Endometrium (tissue), 2 donors: ENCODE results near the gene MEP1A.
"Not testable (repeated sequence)": the region's sequence is repeated elsewhere in the genome, so short reads cannot be mapped to it uniquely, and the experiment has no call there.

Experiments
- FAIRE-seq: peaks from 2 replicates; lab custom pipeline; 2012; peaks lifted over from hg19 to GRCh38; lab: Jason Lieb, UNC
- donor health status: control.
- donor health status: control.

The MEP1A gene, protein sequence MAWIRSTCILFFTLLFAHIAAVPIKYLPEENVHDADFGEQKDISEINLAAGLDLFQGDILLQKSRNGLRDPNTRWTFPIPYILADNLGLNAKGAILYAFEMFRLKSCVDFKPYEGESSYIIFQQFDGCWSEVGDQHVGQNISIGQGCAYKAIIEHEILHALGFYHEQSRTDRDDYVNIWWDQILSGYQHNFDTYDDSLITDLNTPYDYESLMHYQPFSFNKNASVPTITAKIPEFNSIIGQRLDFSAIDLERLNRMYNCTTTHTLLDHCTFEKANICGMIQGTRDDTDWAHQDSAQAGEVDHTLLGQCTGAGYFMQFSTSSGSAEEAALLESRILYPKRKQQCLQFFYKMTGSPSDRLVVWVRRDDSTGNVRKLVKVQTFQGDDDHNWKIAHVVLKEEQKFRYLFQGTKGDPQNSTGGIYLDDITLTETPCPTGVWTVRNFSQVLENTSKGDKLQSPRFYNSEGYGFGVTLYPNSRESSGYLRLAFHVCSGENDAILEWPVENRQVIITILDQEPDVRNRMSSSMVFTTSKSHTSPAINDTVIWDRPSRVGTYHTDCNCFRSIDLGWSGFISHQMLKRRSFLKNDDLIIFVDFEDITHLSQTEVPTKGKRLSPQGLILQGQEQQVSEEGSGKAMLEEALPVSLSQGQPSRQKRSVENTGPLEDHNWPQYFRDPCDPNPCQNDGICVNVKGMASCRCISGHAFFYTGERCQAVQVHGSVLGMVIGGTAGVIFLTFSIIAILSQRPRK

GRCh38 chr6:46793138-46793537, at the start of gene MEP1A:
Gene MEP1A, plus strand, starts transcription at chr6:46793389. Its CDS starts 10 bp downstream, at chr6:46793399.
- no peak for FAIRE-seq

DNA sequence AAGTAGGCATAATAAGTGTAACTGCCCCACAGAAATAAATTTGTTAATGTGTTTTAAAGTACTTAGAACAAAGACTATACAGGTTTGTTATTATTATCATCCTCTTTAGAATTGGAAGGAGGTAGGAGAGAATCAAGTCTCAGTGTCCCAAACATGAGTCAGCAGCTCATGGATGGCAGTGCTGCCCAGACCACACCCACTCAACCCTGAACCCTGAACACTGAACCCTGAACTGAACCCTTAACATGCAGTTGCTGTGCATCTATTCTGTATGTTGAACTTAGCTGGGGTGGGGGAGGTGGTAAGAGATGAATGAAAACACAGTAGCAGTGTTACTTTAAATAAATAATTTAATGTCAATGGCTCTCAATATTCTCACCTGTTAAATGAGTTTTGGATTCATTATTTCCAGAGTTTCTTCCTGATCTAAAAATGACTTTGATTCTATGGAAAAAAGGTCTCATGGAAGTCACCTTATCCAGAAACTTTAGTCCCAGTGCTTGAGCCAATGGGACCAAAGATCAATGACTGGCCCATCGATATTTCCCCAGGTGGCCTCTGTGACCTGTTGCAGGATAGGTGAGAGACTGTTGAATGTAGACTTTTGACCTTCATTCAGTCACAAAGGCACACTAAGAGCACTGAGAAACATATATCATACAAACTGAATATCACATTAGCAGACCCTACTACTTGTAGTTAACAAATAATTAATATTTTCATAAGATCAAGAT, 49.6 kb upstream of the MEP1A start:
- FAIRE-seq = no peak

DNA sequence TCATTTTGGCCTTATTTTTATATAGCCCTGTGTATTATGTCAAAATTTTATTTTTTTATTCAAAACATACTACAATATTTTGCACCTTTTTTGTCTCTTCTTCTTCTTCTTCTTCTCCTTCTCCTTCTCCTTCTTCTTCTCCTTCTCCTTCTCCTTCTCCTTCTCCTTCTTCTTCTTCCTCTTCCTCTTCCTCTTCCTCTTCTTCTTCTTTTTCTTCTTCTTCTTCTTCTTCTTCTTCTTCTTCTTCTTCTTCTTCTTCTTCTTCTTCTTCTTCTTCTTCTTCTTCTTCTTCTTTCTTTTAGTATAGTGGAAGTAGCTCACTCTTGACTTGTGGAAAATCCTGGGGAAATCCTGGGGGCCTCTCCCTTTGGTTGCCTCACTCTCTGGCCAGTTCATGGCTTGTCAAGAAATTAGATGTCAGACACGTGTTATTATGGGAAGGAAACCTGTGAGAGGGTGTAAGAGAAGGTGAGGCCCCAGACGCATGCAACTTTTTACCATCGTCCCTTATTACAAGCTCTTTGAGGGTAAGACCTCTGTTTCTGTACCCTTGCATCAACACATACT, 48.9 kb upstream of the MEP1A start:
- FAIRE-seq = not testable (repeated sequence)

DNA sequence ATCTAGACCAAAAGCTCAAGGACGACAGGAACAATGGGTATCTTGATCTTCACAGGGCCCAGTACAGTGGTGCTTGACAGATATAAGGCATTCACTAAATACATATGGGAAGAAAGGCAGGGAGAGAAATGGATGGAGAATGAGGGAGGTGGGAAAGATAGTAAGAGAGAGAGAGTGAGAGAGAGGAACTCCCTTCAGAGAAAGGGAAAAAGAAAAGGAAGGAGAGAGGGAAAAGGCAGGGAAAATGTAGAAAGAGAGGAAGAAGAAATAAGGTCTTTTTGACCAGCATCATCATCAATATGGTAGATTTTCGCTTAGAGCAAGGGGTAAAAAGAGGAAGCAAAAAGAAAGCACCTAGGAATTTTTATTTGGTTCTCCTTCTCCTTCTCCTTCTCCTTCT, 47.2 kb upstream of the MEP1A start:
- FAIRE-seq = no peak

GRCh38 chr6:46746696-46747095, 46.5 kb upstream of the MEP1A start, which contains the start of gene ANKRD66:
Gene ANKRD66, plus strand, starts transcription at chr6:46746933. Its CDS starts 5,016 bp downstream, at chr6:46751949.
- no peak for FAIRE-seq

DNA sequence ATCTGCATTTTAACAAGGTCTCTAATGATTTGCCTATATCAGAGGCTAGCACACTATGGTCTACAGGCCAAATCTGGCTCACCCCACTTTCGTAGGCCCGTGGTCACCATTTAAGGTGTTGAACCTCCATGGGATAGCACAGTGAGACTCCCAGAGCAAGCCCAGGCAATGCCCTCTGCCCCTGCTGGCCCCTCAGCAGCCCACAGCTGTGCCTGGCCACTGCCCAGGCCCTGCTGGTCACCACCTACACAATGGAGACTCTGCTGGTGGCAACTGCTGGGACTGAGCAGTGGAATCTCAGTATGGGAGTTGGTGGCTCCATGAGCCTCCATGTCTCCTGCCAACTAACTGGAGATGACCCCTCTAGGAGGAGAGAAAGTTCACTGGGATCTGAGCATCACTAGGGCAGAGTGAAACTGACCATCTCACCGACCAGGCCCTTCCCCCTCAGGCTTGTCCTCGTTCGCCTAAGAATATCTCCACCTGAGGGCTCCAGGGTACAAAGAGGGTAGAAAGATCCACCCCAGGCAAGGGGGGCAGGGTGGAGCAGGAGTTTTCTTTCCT, 44.2 kb upstream of the MEP1A start:
- no peak for FAIRE-seq

DNA sequence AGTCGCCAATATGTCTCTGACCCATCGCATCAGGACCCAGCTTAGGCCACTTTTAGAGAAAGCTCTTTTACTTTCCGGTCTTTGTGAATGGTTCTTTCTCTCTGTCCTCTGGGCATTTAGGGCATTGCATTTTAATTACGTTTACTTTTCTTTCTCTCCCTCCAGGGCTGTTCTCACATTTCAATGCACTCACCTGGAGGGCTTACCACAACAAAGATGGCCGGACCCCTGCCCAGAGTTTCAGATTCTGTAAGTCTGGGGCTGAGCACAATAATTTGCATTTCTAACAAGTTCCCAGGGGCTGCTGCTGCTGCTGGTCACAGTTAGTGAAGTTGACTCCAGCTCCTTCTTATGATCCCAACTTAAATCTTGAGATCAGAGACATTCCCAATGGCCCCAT, 43.5 kb upstream of the MEP1A start:
- no peak for FAIRE-seq

DNA sequence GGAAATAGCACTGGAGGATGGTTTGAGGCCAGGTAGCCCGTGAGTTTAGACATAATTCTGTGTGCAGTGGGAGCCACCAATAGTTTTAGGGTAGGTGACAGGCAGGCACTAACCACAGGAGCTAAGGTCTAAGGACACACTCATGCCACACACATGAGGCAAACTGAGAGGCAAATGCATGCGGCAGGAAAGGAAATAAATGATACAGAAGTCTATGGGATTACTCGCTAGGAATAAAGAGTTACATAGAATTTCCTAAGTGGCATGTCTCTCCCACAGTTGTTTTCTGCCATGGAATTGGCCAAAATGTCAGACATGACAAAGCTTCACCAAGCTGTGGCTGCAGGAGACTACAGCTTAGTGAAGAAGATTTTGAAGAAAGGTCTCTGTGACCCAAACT, 41.5 kb upstream of the MEP1A start:
- FAIRE-seq = no peak

DNA sequence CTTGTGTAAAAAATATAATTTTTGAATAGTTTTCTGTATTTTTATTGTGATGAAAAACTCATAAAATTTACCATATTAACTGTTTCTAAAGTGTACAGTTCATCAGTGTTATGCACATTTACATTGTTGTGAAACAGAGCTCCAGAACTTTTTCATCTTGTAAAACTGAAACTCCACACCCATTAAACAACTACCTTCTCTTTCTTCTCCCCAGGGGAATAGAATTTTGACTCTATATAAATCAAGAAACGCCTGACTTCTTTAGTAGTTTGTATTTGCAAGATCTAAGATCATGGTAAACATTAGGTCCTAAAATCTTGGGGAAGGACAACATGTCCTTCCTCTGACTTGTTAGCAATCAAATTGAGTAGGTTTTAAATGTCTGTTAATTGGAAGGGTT, 37.3 kb upstream of the MEP1A start:
- FAIRE-seq = peak; percentile 59

GRCh38 chr6:46756469-46757213, 36.5 kb upstream of the MEP1A start:
- FAIRE-seq = peak; percentile 50

GRCh38 chr6:46757214-46757596, 36.0 kb upstream of the MEP1A start:
- no peak for FAIRE-seq

DNA sequence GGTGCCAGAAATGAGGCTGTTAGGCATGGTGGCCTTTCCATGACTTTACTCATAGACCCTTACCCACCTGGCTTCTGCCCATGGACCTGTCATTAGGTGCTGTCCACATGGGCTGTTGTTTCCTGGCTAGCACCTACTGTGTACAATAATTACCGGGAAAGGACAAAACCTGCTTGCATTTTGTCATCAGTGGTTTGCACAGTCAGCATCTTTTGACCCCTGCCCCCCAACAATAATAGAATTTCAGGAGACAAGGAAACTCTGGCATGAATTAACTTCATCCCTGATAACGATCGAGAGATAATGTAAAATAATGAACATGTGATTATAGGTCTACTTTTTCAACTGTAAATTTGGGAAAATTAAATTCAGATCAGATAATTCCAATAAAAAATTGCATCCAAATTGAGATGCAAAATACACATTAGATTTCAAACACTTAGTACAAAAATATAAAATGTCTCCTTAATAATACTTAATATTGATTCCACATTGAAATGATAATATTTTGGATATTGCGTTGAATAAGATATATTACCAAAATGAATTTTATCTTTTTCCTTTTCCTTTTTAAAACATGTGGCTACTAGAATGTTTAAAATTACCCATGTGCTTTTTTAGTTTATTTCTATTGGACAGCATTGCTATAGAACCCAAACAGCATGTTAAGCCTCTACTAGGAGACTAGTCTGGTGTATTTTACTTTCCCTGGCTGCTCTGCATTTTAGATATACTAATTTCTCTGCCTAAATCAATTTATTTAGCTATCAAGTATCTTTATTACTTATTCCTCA, 34.0 kb upstream of the MEP1A start:
- FAIRE-seq = peak; percentile 66

GRCh38 chr6:46760925-46761324, 32.3 kb upstream of the MEP1A start:
- no peak for FAIRE-seq

- FAIRE-seq = no peak
Observed at GRCh38 chr6:46763466-46763865, 29.7 kb upstream of the MEP1A start.

- FAIRE-seq = not testable (repeated sequence)
Observed at GRCh38 chr6:46764280-46764679, 28.9 kb upstream of the MEP1A start.

DNA sequence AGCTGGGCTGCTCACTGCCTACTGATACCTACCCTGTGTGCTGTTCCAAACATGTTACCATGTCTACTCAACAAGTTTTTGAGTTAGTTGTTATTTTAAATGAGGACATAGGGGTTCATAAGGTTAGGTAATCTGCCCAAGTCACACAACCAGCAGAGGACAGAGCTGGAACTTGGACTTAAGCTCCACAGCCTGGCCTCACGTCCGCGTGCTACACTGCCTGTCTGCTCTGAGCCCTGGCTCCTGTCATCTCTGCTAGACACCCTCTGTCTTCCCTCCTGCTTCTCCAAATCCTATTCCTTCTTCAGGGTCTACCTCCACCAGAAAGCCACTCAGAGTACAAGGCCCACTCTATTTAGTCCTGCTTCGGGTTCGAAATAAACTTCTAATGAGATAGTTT, 28.2 kb upstream of the MEP1A start:
- no peak for FAIRE-seq

DNA sequence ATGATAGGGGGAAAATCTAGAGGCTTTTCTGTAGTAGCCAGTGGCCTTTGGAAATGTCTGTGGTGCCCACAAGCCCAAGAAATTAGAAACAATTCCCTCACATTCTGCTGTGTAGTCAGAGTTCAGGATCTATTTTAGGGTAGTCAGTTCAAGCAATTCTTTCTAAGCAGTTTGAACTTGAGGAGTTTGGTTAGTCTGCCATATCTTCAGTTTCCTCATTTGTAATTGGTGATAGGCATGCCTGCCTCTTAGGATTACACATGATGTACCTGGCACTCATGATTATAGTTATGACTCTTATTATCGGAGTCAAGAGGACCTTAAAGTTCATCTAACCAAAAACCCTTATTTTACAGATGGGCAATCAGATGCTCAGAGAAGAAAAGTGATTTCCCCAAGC, 21.2 kb upstream of the MEP1A start:
- FAIRE-seq = no peak

GRCh38 chr6:46772762-46773161, 20.4 kb upstream of the MEP1A start:
- FAIRE-seq = no peak

DNA sequence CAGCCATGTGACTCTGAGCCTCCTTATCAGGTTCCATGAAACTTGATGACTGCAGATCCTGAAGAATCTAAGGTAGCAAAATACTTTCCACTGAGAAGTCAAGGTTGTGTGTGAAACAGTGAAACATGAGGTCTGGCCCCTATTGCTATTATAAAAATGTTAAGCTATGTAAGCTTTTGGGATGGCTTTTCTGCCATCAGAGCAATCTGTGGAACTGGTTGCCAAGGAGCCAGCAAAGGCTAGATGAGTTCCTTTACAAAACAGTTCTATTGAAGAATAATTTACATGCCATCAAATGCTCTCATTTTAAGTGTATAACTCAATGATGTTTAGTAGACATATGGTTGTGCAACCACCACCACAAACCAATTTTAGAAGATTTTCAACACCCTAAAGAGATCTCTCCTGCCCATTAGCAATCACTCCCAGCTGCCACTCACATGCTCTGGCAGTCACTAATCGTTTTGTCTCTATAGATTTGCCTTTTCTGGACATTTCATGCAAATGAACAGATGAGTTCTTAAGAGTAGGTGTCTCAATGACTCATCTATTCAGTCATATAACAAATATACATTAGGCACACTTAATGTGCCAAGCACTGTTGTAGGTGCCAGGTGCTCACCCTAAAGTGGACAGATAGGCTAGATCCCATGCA, 19.9 kb upstream of the MEP1A start:
- FAIRE-seq = no peak

GRCh38 chr6:46774736-46775135, 18.5 kb upstream of the MEP1A start:
- not testable (repeated sequence) for FAIRE-seq
